Measurements from ENCODE around the gene PDE7B.

The PDE7B gene

DNA sequence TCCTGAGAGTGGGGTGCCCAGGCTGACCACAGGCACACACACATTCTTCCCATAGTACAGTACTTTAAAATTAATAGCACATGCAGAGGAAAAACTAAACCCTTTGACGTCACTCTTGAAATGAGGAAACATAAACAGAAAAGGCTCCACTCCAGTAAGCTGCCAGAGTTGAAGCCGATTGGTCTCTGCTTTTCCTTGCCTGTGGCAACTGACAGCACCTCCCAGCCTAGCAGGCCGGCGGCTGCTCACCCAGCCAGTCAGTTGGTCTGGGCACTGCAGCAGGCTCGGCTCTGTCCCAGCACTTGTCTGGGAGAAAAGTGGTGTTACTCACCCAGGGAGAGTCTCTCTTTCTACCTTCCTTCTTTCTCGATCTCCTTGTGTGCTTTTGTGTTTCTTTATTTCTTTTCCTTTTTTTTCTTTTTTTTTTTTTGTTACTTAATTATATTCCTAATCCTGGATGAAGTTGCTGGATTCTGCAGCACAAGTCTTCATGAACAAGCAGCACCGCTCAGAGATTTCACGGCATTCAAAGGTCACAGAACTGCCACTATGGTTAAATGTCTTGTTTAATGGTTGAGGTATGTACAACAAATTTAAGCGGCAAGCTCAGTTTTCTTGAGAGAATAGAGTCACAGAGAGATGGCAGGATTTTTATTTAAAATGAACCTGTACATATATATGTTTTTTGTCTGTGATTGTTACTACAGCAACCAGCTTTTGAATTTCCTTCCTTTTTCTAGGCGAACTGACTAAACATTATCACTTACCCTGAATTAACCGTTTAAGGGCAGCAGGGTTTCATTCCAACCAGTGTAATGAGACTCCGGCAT is at the start of gene PDE7B:
TSS of gene PDE7B (plus strand) at position 260 of the 830 bp plus-strand sequence.
- peak within 1 kb of the TSS; percentile 15; the same call in 1 of the 2 replicates for H3K27ac ChIP-seq
- TF ChIP-seq, protein P1, sequence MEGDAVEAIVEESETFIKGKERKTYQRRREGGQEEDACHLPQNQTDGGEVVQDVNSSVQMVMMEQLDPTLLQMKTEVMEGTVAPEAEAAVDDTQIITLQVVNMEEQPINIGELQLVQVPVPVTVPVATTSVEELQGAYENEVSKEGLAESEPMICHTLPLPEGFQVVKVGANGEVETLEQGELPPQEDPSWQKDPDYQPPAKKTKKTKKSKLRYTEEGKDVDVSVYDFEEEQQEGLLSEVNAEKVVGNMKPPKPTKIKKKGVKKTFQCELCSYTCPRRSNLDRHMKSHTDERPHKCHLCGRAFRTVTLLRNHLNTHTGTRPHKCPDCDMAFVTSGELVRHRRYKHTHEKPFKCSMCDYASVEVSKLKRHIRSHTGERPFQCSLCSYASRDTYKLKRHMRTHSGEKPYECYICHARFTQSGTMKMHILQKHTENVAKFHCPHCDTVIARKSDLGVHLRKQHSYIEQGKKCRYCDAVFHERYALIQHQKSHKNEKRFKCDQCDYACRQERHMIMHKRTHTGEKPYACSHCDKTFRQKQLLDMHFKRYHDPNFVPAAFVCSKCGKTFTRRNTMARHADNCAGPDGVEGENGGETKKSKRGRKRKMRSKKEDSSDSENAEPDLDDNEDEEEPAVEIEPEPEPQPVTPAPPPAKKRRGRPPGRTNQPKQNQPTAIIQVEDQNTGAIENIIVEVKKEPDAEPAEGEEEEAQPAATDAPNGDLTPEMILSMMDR (conservative IDR thresholded peaks at IDR 0.05): no peak

DNA sequence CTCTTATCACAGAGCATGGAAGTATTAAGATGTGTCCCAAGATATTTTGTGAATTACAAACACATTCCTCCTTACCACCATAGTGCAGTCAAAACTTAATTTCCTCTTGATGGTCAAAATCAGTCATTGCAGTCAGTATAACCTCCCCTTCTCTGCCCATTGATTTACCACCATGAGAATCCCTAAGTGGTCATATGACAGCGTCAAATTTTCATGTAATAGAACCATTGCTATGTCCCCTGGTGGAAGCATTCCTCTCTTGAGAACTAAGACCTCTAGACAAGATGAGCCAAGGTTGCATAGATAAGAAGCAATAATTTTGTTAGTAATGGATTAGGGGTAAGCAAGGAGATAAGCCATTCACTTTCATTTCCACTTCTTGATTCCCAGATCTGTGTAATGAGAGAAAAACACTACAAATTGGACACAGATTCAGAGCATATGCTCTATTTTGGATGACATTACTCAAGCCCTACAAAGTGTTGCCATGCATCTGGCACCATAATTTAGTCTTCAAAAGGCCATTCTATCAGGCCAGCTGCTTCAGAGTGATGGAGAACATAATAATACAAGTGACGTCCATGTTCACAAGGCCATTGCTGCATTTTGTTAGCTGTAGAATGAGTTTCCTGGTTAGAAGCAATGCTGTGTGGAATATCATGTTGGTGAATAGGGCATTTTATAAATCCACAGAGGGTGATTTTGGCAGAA is 49.6 kb upstream of the PDE7B start:
- TF ChIP-seq, protein P1 (conservative IDR thresholded peaks at IDR 0.05): no peak
- no peak overlapping the region for H3K27ac ChIP-seq

DNA sequence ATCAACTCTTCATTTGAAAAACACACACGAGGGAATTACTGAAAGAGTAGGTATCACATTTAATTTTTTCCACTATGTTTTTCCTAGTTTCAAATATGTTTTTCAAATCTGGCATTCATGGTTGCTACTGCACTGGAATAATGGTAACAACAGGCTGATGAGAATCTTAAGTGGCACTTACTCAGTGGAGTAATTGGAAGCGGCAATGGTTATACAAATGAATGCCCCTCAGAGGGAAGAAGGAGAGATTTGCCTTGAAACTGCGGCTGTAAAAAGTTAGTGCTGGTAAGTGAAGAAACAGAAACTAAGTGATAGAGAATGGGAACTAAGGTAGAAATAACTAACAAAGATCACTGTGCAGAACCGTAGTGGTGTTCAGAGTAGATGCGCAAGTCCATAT is 41.0 kb upstream of the PDE7B start:
- TF ChIP-seq, protein P1 (conservative IDR thresholded peaks at IDR 0.05): no peak
- H3K27ac ChIP-seq: no peak overlapping the region

DNA sequence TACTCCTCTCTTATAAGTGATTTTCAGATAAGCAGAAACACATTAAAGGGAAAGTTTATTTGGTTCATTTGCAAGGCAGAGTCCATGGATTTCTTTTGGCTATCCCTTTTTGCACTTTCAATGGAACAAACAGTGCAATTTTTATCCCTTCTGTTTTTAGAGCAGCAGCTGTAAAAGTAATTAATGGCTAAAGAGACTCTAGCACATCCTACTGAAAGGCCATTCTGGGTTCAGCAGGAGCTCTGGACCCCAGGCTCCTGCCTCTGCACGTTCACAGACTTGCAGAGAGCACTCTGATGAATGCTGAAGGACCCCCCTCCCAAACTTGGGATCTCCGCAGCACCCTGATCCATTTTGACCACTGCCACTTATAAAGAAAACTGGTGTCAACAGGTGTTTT is 40.3 kb upstream of the PDE7B start:
- no peak overlapping the region for H3K27ac ChIP-seq
- TF ChIP-seq, protein P1 (conservative IDR thresholded peaks at IDR 0.05): no peak

DNA sequence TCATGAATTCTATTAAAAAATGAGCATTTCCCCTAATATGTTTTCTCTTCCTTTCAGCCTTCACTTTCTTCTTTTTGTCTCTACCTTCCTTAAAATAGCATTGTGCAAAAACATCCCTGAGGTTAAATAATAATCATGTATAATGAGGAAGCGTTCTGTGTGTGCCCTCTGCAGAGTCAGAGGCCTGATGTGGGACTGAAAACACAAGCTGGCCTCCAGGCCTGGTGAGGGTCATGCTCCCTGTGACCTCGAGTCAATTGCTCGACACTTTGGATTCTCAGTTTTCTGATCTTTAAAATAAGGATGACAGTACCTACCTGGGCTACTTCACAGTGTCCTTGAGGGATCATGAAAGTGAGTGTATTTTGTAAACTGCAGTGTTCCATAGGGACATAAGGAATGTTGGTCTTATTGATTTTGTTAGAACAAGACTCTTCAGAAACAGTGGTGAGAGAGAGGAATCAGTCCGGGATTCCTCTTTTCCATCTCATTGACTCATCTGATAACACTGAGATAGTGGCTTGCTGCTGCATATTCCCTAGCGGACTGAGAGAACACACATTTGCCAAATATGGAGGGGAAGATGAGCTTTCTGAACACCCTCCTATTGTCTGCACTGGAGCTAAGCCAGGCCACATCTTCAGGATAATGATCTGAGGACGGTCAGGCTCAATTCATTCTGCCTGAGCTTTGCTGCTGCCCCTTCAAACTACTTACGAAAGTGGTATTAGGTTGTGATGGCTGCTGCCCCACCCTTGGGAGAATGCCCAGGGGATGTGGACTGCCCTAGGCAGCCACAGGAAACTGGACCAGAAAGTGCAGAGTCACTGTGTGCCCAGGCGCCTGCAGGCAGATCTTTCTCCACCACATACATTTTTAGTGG is 39.6 kb upstream of the PDE7B start:
- TF ChIP-seq, protein P1 (conservative IDR thresholded peaks at IDR 0.05): no peak
- H3K27ac ChIP-seq: no peak overlapping the region

DNA sequence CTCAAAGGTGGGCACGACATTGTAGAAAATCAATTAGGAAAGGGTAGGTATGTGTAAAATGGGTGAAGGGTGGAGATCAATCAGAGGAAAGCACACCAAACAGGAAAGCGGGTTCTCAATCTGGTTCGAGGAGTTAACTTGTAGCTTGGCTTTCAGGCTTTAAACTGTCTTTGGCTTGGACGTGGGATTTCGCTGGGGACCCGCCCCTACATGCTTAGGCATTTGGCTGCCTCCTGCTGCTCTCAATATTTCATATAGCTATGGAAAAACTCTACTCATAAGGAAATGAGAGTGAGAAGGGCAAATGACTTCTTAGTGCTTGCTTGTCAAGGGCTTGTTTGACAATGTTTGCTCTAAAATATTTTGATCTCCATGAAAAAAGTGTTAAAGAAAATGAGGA is 38.1 kb upstream of the PDE7B start:
- TF ChIP-seq, protein P1 (conservative IDR thresholded peaks at IDR 0.05): no peak
- H3K27ac ChIP-seq: no peak overlapping the region

DNA sequence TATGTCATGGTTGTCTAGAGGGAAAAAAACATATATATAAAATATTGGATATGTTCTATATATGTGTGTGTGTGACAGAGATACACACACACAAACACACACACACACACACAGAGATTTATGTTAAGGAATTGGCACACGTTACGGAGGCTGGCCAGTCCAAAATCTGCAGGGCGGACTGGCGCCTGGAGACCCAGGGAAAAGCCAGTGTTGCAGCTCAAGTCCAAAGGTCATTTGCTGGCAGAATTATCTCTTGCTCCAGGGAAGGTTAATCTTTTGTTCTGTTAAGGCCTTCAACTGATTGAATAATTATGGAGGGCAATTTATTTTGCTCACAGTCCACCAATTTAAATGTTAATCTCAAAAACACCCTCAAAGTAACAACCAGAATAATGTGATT is 37.5 kb upstream of the PDE7B start:
- H3K27ac ChIP-seq: no peak overlapping the region
- TF ChIP-seq, protein P1 (conservative IDR thresholded peaks at IDR 0.05): no peak
